Activated CD8-positive, alpha-beta memory T cell treated with anti-CD3 and anti-CD28 coated beads, Interleukin-2, amount 50 U/mL, for 48 hours (primary cell): Measurements from ENCODE around the gene WDR72.
"Not testable (repeated sequence)": the region's sequence is repeated elsewhere in the genome, so short reads cannot be mapped to it uniquely, and the experiment has no call there.

ENCODE experiments used
- DNase-seq: peaks from one replicate; pipeline ENCODE4 v3.0.0-alpha.2; 2020

The WDR72 gene

DNA sequence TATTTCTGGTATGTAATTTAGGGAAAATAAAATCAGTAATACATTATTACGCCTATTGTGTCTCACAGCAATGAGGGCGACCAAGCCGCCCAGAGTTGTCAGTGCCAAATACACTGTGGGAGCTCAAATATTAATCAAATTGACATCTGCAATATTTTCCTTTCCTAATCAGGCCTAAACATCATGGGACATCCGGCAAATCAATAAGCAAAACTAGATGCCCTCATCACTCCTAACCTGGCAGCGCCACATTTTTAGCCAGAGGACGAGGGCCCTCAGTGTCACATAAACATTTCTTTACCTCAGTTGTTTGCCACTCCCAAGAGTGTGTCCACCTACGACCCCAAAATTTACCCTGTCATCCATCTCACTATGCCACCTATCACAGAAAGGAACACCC, 64.1 kb downstream of the WDR72 start:
- no peak for DNase-seq

DNA sequence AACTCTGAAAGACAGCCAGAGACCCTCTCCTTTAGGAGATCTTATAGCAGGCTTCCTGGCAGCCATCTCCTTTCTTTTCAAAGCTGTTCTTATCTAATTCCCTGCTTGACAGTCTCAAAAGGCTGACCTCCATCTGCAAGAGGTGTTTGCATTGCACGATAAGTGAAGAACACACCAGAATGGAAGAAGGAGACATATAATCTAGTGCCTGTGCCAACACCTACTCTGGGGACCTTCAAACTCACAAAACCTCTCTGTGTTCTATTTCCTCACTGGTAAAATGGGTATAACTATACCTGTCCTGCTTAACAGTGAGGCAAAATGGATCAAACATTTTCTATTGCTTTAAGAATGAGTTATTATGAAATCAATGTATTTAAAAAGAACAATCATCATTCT, 65.0 kb downstream of the WDR72 start:
- no peak for DNase-seq

DNA sequence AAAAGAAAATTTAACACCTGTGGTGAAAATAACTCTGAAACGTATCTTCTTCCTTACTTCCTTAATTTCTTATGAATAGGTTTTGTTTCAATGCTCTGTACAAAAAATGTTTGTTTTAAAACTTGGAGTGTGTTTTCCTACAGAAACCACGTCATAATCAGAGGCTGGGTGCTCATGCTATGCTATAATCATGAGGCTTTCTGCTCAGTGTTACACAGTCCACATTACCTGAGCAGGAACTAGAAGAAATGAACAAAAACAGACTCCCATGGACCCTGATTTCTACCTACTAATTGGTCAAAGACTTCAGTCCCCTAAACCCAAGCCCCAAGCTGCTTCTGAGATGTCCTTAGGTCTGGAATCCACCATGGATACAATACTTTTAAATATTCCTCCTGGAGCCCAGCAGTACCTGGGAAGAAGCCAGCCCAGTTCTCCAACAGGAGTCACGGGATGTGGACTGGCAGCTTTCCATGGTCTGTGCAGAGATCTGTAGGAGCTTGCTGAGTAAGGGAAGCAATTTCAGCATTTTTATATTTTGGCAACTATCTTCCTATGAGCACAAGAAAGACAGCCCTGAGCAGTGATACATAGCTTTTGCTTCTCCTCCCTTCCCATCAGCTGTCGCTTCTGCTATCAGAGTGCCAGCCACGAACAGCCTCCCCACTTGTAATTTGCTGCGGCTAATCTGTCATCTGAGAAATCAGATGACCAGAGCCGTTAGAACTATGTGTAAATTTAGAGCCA, 65.6 kb downstream of the WDR72 start:
- no peak for DNase-seq

DNA sequence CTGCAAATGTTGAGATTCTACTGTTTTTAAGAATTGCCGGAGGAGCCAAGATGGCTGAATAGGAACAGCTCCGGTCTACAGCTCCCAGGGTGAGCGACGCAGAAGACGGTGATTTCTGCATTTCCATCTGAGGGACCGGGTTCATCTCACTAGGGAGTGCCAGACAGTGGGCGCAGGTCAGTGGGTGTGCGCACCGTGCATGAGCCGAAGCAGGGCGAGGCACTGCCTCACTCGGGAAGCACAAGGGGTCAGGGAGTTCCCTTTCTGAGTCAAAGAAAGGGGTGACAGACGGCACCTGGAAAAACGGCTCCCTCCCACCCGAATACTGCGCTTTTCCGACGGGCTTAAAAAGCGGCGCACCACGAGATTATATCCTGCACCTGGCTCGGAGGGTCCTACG, 75.3 kb downstream of the WDR72 start:
- not testable (repeated sequence) for DNase-seq

DNA sequence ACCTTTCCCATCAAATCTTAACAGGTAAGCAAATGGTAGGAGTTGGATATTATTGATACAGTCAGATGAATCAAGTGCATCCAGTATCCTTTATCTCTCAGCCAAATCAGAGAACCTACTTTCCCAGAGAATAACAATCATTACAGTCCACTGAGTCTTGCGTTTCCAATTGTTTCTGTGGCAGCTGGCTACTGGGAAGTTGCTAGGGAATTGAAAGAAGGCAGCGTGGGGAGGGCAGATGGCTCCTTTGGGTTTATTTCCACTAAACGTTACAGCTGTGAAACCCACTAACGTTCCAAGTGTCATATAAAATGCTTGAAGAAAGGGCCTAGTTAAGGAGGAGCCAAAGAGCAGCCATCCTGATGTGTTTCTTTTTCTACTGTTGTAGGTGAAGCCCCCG, 78.4 kb downstream of the WDR72 start:
- DNase-seq = no peak

DNA sequence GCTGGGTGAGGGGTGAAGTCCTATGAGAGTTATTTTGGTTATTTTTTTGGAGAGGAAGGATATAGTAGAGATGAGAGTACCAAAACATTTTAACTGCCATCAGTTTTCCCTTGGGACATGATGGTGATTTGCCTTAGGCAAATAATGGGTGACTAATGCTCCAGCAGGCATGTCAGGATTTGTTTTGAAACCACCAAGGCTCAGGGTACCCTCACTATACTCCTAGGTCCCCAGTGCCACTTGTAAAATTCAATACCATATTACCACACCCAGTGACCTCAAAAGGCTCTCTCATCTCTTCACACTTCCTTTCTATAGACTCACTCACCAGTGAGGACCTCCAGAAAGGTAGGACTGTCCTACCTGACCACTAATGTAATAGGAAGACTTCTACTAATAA, 83.6 kb downstream of the WDR72 start:
- DNase-seq = no peak

DNA sequence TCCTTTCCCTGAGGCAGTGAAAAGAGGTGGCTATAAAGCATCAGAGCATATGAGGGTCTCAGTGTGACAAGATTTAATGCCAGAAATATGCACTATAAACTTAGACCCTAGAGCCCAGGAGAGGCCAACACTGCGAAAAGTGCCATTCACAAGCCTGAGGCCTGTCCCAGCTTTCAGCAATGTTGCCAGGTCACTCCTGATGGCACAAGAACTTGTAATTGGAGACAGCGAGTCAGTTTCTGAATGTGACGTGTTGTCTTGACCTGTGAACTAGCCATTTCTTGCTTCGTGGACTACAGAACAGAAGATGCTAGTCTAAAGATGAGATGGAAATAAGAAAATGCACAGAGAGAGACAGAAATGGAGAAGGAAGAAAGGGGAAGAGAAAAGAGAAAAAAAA, 87.9 kb downstream of the WDR72 start:
- DNase-seq = no peak

DNA sequence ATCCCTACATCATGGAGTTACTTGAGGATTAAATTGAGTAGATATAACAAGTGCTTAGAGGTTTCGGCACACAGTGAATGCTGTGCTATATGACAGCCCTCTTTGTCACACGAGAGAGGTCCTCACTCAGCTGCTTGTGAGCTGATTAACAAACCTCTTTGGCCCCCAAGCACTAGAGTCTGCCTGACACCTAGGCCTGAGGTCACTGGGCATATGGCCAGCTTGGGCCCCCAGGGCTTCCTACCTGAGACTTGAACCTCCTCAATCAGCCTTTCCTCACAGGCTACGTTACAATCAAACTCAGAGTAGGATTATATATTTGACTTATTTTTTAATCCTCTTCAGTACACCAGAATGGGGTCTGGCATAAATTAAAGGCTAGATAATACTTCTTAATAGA, 88.8 kb downstream of the WDR72 start:
- no peak for DNase-seq

DNA sequence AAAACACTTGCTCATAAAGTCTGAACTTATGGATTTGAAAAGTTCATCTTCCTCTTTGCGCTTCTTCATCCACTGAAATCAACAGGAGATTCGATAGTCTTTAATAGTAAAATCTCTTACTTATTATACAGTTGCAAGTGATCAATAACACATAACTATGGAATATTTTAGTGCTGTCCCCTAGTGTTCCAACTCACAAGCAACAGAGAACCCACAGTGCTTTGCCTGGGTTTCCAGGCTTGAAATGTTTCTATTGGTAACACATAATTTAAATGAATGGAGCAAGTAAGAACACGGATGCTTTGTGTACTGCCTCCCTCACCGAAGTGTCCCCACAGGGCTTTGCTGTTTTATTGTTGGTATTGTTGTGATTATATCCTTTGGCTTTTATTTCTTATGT, 93.5 kb downstream of the WDR72 start:
- DNase-seq = no peak

DNA sequence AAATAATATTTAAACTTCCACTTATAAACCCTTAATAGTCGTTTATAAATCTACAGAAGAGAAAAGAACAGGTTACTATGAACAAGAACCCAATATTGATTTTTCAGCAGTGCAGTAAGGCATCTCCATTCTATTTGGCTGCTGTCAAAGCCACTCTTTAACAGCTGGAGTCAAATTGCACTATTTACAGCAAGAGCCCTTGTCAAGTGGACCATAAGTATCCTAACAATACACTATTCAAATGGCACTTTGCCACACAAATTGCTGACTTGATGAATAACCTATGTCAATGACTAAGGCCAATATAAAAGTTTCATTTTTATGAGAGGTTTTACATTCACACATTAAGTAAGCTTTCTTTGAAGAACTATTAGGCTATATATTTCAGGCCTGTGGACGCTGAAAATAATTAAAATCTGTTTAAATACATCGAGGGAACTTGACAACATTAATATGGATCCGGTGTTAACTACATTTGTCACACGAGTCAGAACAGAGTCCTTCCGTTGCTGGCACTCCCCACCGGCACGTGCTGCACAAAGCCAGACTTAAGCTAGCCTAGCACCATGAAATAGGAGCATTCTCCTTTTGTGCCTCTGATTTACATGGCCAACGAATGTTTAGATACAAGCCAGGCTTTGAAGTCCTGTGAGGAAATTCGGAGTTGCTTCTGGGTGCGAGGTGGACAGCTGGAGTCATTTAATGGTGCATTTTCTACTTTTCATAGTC, 100.5 kb downstream of the WDR72 start:
- DNase-seq = no peak

DNA sequence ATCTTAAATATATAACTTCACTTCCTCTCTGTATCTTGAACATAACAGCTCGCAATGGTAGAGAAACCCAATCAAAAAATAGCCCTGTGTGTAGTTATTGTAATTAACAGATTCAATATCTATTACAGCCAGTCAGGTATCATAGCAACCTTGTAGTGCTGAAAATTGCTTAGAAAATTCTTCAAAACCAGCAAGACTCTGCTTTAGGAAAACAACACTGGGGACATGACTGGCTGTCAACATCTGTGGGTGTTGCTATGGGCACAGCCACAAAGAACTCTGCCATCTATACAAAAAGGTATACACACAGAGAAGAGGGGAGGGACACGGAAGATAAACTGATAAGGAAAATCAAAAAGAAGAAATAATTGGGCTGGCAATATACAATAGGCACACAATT, 101.2 kb downstream of the WDR72 start:
- DNase-seq = no peak

DNA sequence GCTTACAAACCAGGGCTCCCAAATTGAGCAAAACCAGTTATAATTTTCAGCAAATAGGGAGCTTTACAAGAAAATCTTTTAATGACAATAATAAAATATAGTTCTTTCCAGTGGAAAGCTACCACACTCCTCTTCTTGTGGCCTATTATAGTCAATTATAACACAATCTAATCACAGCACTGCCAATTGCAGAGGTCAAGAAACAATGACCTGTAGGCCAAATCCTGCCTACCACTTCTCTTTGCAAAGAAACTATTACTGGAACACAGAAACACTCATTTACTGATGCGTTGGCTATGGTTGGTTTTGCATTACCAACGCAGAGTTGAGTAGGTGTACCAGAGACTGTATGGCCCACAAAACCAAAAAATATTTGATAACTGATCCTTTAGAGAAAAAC, 110.5 kb downstream of the WDR72 start:
- DNase-seq = no peak

DNA sequence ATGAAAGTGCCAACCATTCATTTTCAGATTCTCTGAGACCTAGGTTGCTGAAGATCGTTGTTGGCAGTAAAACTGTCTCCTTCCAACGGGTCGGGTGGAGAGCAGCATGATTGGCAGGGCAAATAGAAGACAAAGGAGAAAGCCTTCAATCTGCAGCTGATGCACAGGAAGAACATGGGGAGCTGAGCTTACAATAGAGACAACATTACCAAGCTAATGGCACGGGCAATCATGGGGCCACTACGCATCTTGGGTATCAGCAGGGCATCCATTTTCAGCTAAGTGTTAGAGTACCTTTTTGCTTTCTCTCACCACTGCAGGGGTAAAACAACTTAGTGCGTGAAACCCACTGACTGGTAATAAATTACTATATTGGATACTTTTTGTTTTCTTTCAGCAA, 114.8 kb downstream of the WDR72 start:
- DNase-seq = no peak

DNA sequence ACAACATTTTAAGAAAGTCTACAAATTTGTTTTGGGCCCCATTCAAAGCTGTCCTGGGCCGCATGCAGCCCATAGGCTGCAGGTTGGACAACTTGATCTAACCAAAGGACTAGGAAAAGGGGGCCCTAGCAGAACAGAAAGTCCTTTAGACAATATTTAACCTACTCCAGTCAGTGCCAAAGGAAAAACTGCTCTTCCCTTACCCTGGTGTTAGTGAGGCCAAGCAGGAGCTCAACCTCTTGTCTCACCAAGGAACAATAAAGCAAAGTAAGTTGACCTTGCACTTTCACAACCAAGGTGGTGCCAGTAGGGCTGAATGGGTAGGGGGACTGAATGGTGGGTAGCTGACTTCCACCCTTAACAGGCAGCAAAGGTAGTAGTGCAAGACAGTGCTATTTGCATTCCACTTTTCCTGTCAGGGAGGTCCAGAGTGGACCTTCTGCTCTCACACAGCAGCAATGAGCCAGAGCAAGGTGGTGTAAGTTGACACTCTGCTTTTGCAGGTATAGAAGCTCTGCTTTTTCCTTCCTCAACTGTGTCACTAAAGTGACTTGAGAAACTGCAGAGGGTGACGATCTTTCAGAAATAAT, 124.9 kb downstream of the WDR72 start:
- DNase-seq = no peak

DNA sequence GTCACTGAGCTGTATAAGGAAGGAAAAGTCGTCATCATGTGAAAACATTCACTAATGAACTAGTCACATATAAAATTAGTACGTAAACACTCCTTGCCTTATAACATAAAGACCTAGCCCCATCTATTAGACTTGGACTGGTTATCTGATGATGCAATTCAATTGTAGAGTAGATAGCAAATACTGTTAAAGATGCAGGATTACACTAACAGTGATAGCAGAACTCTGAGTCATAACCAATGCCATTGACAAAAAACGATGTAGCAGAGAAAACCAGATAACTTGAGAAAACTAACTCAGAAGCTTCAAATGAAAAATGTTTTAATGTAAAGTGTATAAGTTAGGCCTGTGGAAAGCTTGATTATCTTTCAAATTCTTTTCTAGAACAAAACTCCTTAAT, 132.2 kb downstream of the WDR72 start:
- DNase-seq = no peak

DNA sequence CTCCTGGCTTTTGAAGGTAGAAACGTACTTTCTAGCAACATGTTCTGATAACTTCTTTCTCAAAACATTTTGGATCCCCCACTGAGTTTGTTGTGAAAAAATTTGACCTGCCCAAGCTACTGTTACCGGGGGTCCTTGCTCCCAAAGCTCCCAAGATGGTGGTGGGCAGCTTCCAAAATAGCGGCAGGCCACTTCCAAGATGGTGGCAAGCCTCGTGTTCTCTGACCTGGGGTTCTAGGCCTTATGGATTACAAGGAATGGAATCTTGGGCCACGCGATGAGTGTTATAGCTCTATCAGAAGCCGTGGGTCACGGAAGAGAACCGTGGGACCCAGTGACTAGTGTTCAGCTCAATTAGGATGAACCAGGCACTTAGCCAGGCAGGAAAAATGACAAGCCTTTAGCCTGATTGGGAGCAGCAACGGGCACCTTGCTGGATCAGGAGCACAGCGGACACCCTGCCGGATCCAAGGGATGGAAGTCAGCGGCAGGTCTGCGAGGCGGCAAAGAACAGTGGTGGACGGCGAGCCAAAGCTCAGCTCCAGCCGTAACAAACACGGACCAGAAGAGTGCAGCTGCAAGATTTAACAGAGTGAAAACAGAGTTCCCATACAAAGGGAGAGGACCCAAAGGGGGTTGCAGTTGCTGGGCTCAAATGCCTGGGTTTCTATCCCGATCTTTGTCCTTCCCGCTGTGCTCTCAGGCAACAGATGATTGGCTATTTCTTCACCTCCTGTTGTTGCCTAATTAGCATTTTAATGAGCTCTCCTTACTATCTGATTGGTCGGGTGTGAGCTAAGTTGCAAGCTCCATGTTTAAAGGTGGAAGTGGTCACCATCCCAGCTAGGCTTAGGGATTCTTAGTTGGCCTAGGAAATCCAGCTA, 133.3 kb downstream of the WDR72 start:
- DNase-seq = no peak

DNA sequence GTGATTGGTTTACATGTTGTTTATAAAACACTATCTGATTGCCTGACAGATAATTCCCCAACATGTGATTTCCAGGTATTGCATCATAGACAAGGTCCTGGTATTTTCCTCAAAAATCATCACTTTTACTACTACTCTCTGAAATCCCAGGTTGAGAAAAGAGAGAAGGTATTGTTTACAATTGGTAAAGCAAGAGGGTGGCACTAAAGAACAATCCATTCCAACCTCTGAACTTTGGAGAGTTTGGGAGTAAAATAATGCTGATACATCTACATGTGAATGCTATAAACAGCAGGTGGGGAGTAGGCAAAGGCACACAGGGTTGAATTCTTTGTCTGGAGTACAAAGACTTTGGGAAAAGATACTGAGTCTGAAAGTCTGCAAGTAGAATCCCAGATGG, 134.2 kb downstream of the WDR72 start:
- no peak for DNase-seq

DNA sequence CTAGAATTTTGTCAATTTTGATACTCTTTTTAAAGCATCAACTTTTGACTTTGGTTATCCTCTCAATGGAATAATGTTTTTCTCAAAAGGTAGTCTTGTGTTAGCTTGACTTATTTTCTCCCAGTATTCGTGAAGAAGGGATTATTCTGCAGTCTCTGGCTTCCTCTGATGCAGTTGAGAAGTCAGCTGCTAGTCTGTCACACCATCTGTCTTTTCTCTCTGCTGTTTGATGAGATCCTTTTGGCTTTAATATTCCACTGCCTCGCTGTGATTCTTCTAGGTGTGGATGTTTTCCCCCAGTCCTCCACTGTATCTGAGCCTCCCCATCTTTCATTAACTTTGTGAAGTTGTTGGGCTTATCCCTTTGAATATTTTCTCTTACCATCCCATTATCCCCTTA, 141.0 kb downstream of the WDR72 start:
- DNase-seq = no peak

DNA sequence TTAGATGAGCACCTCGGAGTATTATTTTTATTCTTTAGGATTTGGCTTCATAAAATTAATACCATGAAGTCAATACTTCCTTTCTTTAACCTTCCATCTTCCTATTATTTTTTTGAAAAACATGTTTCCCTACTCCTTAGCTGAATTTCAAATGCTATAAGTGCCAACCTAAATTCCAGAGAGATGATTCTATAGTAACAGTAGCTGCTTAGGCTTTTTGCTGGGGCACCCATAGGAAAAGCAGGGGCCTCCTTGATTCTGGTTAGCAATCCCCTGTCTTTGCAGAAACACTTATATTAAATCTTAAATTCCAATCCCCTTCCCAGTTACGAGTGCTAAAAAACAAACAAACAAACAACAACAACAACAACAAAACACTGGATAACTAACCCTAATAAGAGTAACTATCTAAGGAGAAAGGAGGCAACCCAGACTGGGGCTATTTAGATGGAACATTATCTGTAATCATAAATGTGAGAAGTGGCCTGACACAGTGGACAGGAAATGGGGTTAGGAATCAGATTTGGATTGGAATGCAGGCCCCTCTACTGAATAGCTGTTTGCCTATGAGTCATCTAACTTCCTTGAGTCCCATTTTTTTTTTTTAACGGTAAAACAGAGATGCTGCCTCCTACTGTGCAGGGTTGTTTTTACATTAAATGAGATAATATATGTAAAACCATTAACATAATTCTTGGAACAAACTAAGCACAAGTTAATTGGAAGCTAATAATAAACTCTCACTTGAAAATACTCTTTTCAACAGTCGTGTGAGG, 148.1 kb downstream of the WDR72 start:
- DNase-seq = no peak

DNA sequence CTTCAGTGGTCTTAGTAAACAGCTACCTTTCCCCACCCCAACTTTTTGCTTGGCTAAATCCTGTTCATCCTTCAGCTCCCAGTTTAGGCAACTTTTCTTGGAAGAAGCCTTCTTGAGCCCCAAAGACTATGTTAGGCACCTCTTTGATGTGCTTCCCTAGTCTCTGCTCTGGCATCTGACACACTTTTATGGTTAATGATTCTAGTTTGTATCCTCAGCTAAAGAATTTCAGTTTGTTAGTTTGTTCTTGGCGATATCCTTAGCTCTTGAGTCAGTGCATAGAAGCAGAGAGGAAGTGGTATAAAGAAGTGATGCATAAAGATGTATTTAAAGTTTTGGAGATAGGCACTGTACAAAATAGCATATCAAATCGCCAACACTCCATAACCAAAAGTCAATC, 168.4 kb downstream of the WDR72 start:
- DNase-seq = no peak

DNA sequence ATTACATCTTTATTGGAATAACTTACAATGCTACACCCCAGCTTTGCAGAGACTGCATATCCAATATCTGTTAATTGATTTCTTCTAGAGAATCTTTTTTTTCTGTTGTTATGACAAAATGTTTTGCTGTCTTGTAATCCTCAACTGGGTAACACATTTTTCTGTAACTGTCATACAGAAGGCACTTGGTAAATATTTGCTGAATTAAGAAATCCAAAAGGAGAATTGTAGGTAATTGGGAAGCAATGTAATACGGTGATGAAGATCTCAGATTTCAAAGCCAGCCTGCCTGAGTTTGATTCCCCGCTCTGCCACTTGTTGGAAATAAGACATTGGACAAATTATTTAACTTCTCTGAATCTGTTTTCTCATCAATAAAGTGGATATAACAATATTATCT, 169.1 kb downstream of the WDR72 start:
- no peak for DNase-seq

DNA sequence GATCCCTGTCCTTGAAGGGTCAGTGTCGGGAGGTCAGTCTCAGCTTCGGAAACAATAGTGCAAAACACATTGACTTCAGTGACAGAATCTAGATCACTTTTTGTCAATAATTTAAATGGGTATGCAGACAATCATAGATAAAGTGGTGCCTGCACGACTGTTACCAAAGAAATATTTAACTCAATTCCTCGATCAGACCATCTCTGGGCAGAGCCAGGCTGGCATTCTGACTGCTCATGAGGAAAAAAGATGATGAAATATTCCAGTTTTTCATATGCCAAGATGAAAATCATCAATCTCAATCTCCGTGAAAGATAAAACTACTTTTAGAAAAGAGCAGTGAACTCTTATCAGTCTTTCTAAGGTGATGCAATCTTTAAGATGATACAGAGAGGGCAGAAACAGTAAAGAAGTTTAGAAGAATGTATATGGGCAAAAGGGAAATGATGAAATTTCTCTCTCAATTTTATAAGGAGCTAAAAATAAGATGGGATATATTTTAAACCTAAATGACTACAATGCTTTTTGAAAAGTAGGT, 169.9 kb downstream of the WDR72 start:
- DNase-seq = no peak
